ENCODE results near the gene KCNK16.

KCNK16 gene

GRCh38 chr6:39274471-39274870 is 48.0 kb downstream of the KCNK16 start:
- TF ChIP-seq CTCF (conservative IDR thresholded peaks at IDR 0.05; ENCODE audit: control insufficient read depth, insufficient read depth, low read depth, low read length), result no peak
- no peak for DNase-seq (ENCODE audit: low read depth)
- no peak overlapping the region for H3K4me3 ChIP-seq (ENCODE audit: control insufficient read depth, low read depth, low read length)

- TF ChIP-seq CTCF (conservative IDR thresholded peaks at IDR 0.05; ENCODE audit: control insufficient read depth, insufficient read depth, low read depth, low read length), result no peak
Measured at GRCh38 chr6:39273406-39273821, 49.1 kb downstream of the KCNK16 start.

GRCh38 chr6:39269961-39270360 is 52.5 kb downstream of the KCNK16 start:
- no peak for DNase-seq (ENCODE audit: low read depth)
- no peak for TF ChIP-seq CTCF (conservative IDR thresholded peaks at IDR 0.05; ENCODE audit: control insufficient read depth, insufficient read depth, low read depth, low read length)
- H3K4me3 ChIP-seq (ENCODE audit: control insufficient read depth, low read depth, low read length), result no peak overlapping the region

More at GRCh38 chr6:39273406-39273821, 49.1 kb downstream of the KCNK16 start:
- H3K4me3 ChIP-seq (ENCODE audit: control insufficient read depth, low read depth, low read length), result no peak overlapping the region
- DNase-seq (ENCODE audit: low read depth), result no peak

GRCh38 chr6:39268721-39269120 is 53.8 kb downstream of the KCNK16 start:
- TF ChIP-seq CTCF (conservative IDR thresholded peaks at IDR 0.05; ENCODE audit: control insufficient read depth, insufficient read depth, low read depth, low read length), result no peak
- DNase-seq (ENCODE audit: low read depth), result no peak
- H3K4me3 ChIP-seq (ENCODE audit: control insufficient read depth, low read depth, low read length), result no peak overlapping the region

- no peak for TF ChIP-seq CTCF (conservative IDR thresholded peaks at IDR 0.05; ENCODE audit: control insufficient read depth, insufficient read depth, low read depth, low read length)
- H3K4me3 ChIP-seq (ENCODE audit: control insufficient read depth, low read depth, low read length), result no peak overlapping the region
- DNase-seq (ENCODE audit: low read depth), result no peak
Measured at GRCh38 chr6:39268171-39268570, 54.3 kb downstream of the KCNK16 start.

- H3K4me3 ChIP-seq (ENCODE audit: control insufficient read depth, low read depth, low read length), result no peak overlapping the region
- no peak for DNase-seq (ENCODE audit: low read depth)
- TF ChIP-seq CTCF (conservative IDR thresholded peaks at IDR 0.05; ENCODE audit: control insufficient read depth, insufficient read depth, low read depth, low read length), result no peak
Measured at GRCh38 chr6:39266782-39267355, 55.6 kb downstream of the KCNK16 start.

- no peak for TF ChIP-seq CTCF (conservative IDR thresholded peaks at IDR 0.05; ENCODE audit: control insufficient read depth, insufficient read depth, low read depth, low read length)
- H3K4me3 ChIP-seq (ENCODE audit: control insufficient read depth, low read depth, low read length), result no peak overlapping the region
- DNase-seq (ENCODE audit: low read depth), result no peak
Measured at GRCh38 chr6:39266375-39266774, 56.1 kb downstream of the KCNK16 start.
